Natural killer cell (primary cell): ENCODE results near the gene TGFBR3. TPM values are rescaled to one million over a fixed set of nuclear protein-coding genes. Genes with fewer than 3 reads are reported as not detected.
A peak's percentile ranks its signal among the peaks of the same experiment; 100 is the strongest.

Source experiments
- ATAC-seq, 3 donors: fragments of 150-1000 bp in 2 of 3; fragments of 200-7000 bp in 1 of 3; cut with Tn5 transposase; 1 replicate in 1 of 3; 2 replicates in 2 of 3; pipeline ENCODE4 v1.10.0; 2021; ENCODE audit warnings: mild to moderate bottlenecking in 2 of 3, moderate library complexity in 2 of 3
- DNase-seq, 2 donors: peaks; one replicate each; pipeline versions ENCODE4 v3.0.0 to v3.0.0-alpha.2; 2013 to 2021; ENCODE audit warnings: mixed read lengths in 1 of 2
- H3K27ac ChIP-seq: one replicate; pipeline ENCODE4 v1.5.1; 2013; ENCODE audit warnings: mild to moderate bottlenecking, low read length
- H3K27me3 ChIP-seq: one replicate; pipeline ENCODE4 v1.6.1; 2013; ENCODE audit warnings: low read length; ENCODE audit not compliant: control insufficient read depth, insufficient read depth
- H3K36me3 ChIP-seq: one replicate; pipeline ENCODE4 v1.6.1; 2013; ENCODE audit warnings: low read length; ENCODE audit not compliant: control insufficient read depth, insufficient read depth
- H3K4me1 ChIP-seq: one replicate; pipeline ENCODE4 v1.6.1; 2013; ENCODE audit warnings: low read length; ENCODE audit not compliant: control insufficient read depth, insufficient read depth
- H3K4me3 ChIP-seq: one replicate; pipeline ENCODE4 v1.5.1; 2013; ENCODE audit warnings: low read length
- H3K9me3 ChIP-seq: one replicate; pipeline ENCODE4 v1.6.1; 2013; ENCODE audit warnings: low read length; ENCODE audit not compliant: control insufficient read depth, insufficient read depth
- H3K27ac Mint-ChIP-seq, 2 donors: one replicate each; pipeline ENCODE4 v1.8.0; 2022; ENCODE audit warnings: mild to moderate bottlenecking in 2 of 2, mixed read lengths in 2 of 2, moderate library complexity in 1 of 2
- H3K27me3 Mint-ChIP-seq, 2 donors: one replicate each; pipeline ENCODE4 v1.8.0; 2022; ENCODE audit warnings: low read depth in 2 of 2, mixed read lengths in 2 of 2
- H3K36me3 Mint-ChIP-seq: one replicate; pipeline ENCODE4 v1.8.0; 2022; ENCODE audit warnings: mixed read lengths
- H3K4me1 Mint-ChIP-seq, 2 donors: one replicate each; pipeline ENCODE4 v1.8.0; 2022; ENCODE audit warnings: mixed read lengths in 2 of 2
- H3K4me3 Mint-ChIP-seq: one replicate; pipeline ENCODE4 v1.8.0; 2022; ENCODE audit warnings: mild to moderate bottlenecking, moderate library complexity, mixed read lengths
- H3K9me3 Mint-ChIP-seq, 2 donors: one replicate each; pipeline ENCODE4 v1.8.0; 2022; ENCODE audit warnings: mixed read lengths in 2 of 2
- CTCF ChIP-seq: fragments of 200-600 bp; IDR thresholded peaks from one replicate; pipeline ENCODE4 v1.8.0; 2022; ENCODE audit warnings: antibody characterized with exemption
- WGBS: methylation state at CpG from one replicate; pipeline ENCODE4 v1.1.7; 2013; ENCODE audit warnings: missing lambda C conversion rate; ENCODE audit not compliant: insufficient coverage; 5-methylcytosine and 5-hydroxymethylcytosine counted together
- intact Hi-C: fragments of 100-400 bp; cut with micrococcal nuclease; formaldehyde crosslinking; loops from one replicate; pipeline ENCODE4 v1.14.2; 2022
- total RNA-seq, 4 donors: library from RNA; stranded (reverse); fragments of 120-200 nt in 1 of 4; gene quantifications; one replicate each; pipeline versions ENCODE4 v1.2.3 to v1.2.4, GENCODE V29; 2013 to 2022

Gene TGFBR3
- total RNA-seq, 3 donors from 2014 or later (not counting 1 experiment from before 2014, with no cell fraction given): 225 to 274 (median 243) TPM

GRCh38 chr1:91650764-91651163 is 235.2 kb downstream of the TGFBR3 start:
- no peaks in the 10 kb centered on the region for H3K27me3 Mint-ChIP-seq
- Histone ChIP-seq H3K9me3 (no peaks in the 10 kb centered on the region), H3K36me3 (no peaks in the 10 kb centered on the region), H3K4me3 (no peak overlapping the region), H3K4me1 (no peaks in the 10 kb centered on the region), H3K27me3 (no peaks in the 10 kb centered on the region), H3K27ac (no peak overlapping the region)
- intact Hi-C loops: no loop called here
- peaks cover 0 to 2% of the 10 kb centered on the region in 2 donors for H3K9me3 Mint-ChIP-seq
- no peaks in the 10 kb centered on the region for H3K36me3 Mint-ChIP-seq
- peak overlapping the region in 1 of 2 donors; percentile 30 for H3K27ac Mint-ChIP-seq
- TF ChIP-seq CTCF: no peak
- DNase-seq (no peak), ATAC-seq (peak in 1 of 3 donors; percentile 12)
- H3K4me3 Mint-ChIP-seq: no peak overlapping the region
- WGBS: 97% methylated on average over 1 of the region's 1 CpG
- peaks cover 48 to 50% of the 10 kb centered on the region in 2 donors for H3K4me1 Mint-ChIP-seq

- H3K27me3 ChIP-seq: no peaks in the 10 kb centered on the region
- intact Hi-C loops: no loop called here
- 75% methylated on average over 2 of the region's 2 CpGs for WGBS
- no peaks in the 10 kb centered on the region for H3K9me3 ChIP-seq
- no peak overlapping the region for H3K4me3 ChIP-seq
- DNase-seq: peak in 1 of 2 donors; percentile 26
- Mint-ChIP-seq H3K9me3 (no peaks in the 10 kb centered on the region), H3K36me3 (no peaks in the 10 kb centered on the region), H3K4me3 (no peak overlapping the region), H3K27me3 (no peaks in the 10 kb centered on the region), H3K4me1 (peaks cover 36 to 41% of the 10 kb centered on the region in 2 donors), H3K27ac (peak overlapping the region in 1 of 2 donors; percentile 12)
- no peak for ATAC-seq
- H3K27ac ChIP-seq: no peak overlapping the region
- H3K4me1 ChIP-seq: no peaks in the 10 kb centered on the region
- TF ChIP-seq CTCF: no peak
- H3K36me3 ChIP-seq: no peaks in the 10 kb centered on the region
Observed at GRCh38 chr1:91647061-91647460, 238.9 kb downstream of the TGFBR3 start.

- H3K4me1 ChIP-seq: no peaks in the 10 kb centered on the region
- peaks cover 2 to 3% of the 10 kb centered on the region in 2 donors for H3K9me3 Mint-ChIP-seq
- H3K27ac ChIP-seq: no peak overlapping the region
- H3K4me3 Mint-ChIP-seq: no peak overlapping the region
- intact Hi-C loops: no loop called here
- WGBS: 96% methylated on average over 6 of the region's 6 CpGs
- H3K27me3 Mint-ChIP-seq: no peaks in the 10 kb centered on the region
- H3K36me3 Mint-ChIP-seq: peaks cover under 1% of the 10 kb centered on the region
- H3K27me3 ChIP-seq: no peaks in the 10 kb centered on the region
- ATAC-seq (no peak), DNase-seq (no peak)
- no peak overlapping the region for H3K27ac Mint-ChIP-seq
- no peak for TF ChIP-seq CTCF
- no peak overlapping the region for H3K4me3 ChIP-seq
- H3K36me3 ChIP-seq: no peaks in the 10 kb centered on the region
- H3K4me1 Mint-ChIP-seq: peaks cover 28 to 31% of the 10 kb centered on the region in 2 donors
- peaks cover 3% of the 10 kb centered on the region for H3K9me3 ChIP-seq
Observed at GRCh38 chr1:91645031-91645430, 240.9 kb downstream of the TGFBR3 start.

GRCh38 chr1:91643431-91643830 is 242.5 kb downstream of the TGFBR3 start:
- Histone ChIP-seq H3K27me3 (no peaks in the 10 kb centered on the region), H3K4me3 (no peak overlapping the region), H3K4me1 (no peaks in the 10 kb centered on the region), H3K36me3 (no peaks in the 10 kb centered on the region), H3K9me3 (peaks cover 7% of the 10 kb centered on the region), H3K27ac (no peak overlapping the region)
- Mint-ChIP-seq H3K9me3 (peaks cover 2 to 5% of the 10 kb centered on the region in 2 donors), H3K27ac (no peak overlapping the region), H3K27me3 (no peaks in the 10 kb centered on the region), H3K4me3 (no peak overlapping the region), H3K36me3 (peaks cover 5% of the 10 kb centered on the region), H3K4me1 (peaks cover 15 to 21% of the 10 kb centered on the region in 2 donors)
- no peak for DNase-seq
- 96% methylated on average over 4 of the region's 4 CpGs for WGBS
- TF ChIP-seq CTCF: no peak
- intact Hi-C loops: no loop called here
- ATAC-seq: no peak
